ENCODE data around the gene TTLL10.

TTLL10 gene

GRCh38 chr1:1142844-1143243 lies 30.8 kb upstream of the TTLL10 start:
- H3K4me3 ChIP-seq, result no peak overlapping the region
- no peak overlapping the region for H3K27ac ChIP-seq
- no peak for DNase-seq (ENCODE audit: low spot score)
- no peak for TF ChIP-seq CTCF (IDR thresholded peaks at IDR 0.05)

- H3K4me3 ChIP-seq, result no peak overlapping the region
- H3K27ac ChIP-seq, result no peak overlapping the region
- no peak for TF ChIP-seq CTCF (IDR thresholded peaks at IDR 0.05)
- DNase-seq (ENCODE audit: low spot score), result no peak
Observed at GRCh38 chr1:1143636-1144035, 30.0 kb upstream of the TTLL10 start.

- TF ChIP-seq CTCF (IDR thresholded peaks at IDR 0.05), result no peak
- DNase-seq (ENCODE audit: low spot score), result no peak
- Histone ChIP-seq H3K27ac (no peak overlapping the region), H3K4me3 (no peak overlapping the region)
Observed at GRCh38 chr1:1144122-1144842, 29.4 kb upstream of the TTLL10 start.

GRCh38 chr1:1144843-1145546 lies 28.7 kb upstream of the TTLL10 start:
- no peak for TF ChIP-seq CTCF (IDR thresholded peaks at IDR 0.05)
- no peak for DNase-seq (ENCODE audit: low spot score)
- no peak overlapping the region for H3K27ac ChIP-seq
- no peak overlapping the region for H3K4me3 ChIP-seq

GRCh38 chr1:1145547-1145914 lies 28.1 kb upstream of the TTLL10 start:
- H3K27ac ChIP-seq, result no peak overlapping the region
- no peak for DNase-seq (ENCODE audit: low spot score)
- TF ChIP-seq CTCF (IDR thresholded peaks at IDR 0.05), result no peak
- H3K4me3 ChIP-seq, result no peak overlapping the region

- H3K27ac ChIP-seq, result no peak overlapping the region
- no peak overlapping the region for H3K4me3 ChIP-seq
- TF ChIP-seq CTCF (IDR thresholded peaks at IDR 0.05), result no peak
- DNase-seq (ENCODE audit: low spot score), result no peak
Observed at GRCh38 chr1:1146026-1146425, 27.7 kb upstream of the TTLL10 start.

GRCh38 chr1:1146596-1146995 lies 27.1 kb upstream of the TTLL10 start:
- H3K27ac ChIP-seq, result no peak overlapping the region
- no peak overlapping the region for H3K4me3 ChIP-seq
- DNase-seq (ENCODE audit: low spot score), result no peak
- no peak for TF ChIP-seq CTCF (IDR thresholded peaks at IDR 0.05)
